Activated gamma-delta T cell treated with Interleukin-2 at 50 U/mL for 16 hours (primary cell): ENCODE measurements around the gene FAM81B.

Experiments
- DNase-seq: peaks from one replicate; pipeline ENCODE4 v3.0.0-alpha.2; 2020

The FAM81B gene

GRCh38 chr5:95486191-95486590, 95.0 kb downstream of the FAM81B start:
- no peak for DNase-seq

GRCh38 chr5:95487880-95488279, 96.7 kb downstream of the FAM81B start:
- DNase-seq = no peak
